ENCODE results near the gene TNIK.

- TF ChIP-seq IRF5 (IDR thresholded peaks at IDR 0.05; ENCODE audit: borderline replicate concordance), result no peak
- no peak for TF ChIP-seq POU2F2 (IDR thresholded peaks at IDR 0.05; ENCODE audit: borderline replicate concordance, low read depth, low read length)
- TF ChIP-seq CTCF (IDR thresholded peaks at IDR 0.05 in 2 of 3, conservative IDR thresholded peaks at IDR 0.05 in 1 of 3; ENCODE audit: control insufficient read depth in 2 of 3, extremely low read depth in 1 of 3, insufficient read depth in 1 of 3, low read depth in 3 of 3, low read length in 3 of 3), result no peak
- no peak for TF ChIP-seq PAX5 (IDR thresholded peaks at IDR 0.05; ENCODE audit: borderline replicate concordance, low read depth, low read length)
- no peak for TF ChIP-seq ATF2 (IDR thresholded peaks at IDR 0.05; ENCODE audit: low read length)
- no peak for TF ChIP-seq JUND (IDR thresholded peaks at IDR 0.05; ENCODE audit: low read depth, low read length)
- TF ChIP-seq MAX (IDR thresholded peaks at IDR 0.05; ENCODE audit: low read depth, low read length), result no peak
- TF ChIP-seq POLR2A (IDR thresholded peaks at IDR 0.05; ENCODE audit: low read depth, low read length), result no peak
- TF ChIP-seq YY1 (IDR thresholded peaks at IDR 0.05; ENCODE audit: low read depth, low read length), result no peak
- TF ChIP-seq SREBF1 (IDR thresholded peaks at IDR 0.05; ENCODE audit: low read length), result no peak
These were observed 310.6 kb downstream of the TNIK start for GRCh38 chr3:171149526-171150116.

Data from GM12878 (cell line).